Trophoblast cell (in vitro differentiated cells and primary cell): Measurements from ENCODE around the gene ATP5IF1. TPM values are rescaled to one million over a fixed set of nuclear protein-coding genes. Genes with fewer than 3 reads are reported as not detected.

ENCODE experiments used
- DNase-seq, 2 donors: peaks; one replicate each; pipeline ENCODE4 v3.0.0-alpha.2; 2016
- H2AFZ ChIP-seq: 2 replicates; pipeline ENCODE4 v1.6.1; 2013; ENCODE audit warnings: low read length, moderate library complexity, mild to moderate bottlenecking; ENCODE audit not compliant: insufficient read depth, poor library complexity
- H2AK5ac ChIP-seq: 2 replicates; pipeline ENCODE4 v1.6.1; 2013; ENCODE audit warnings: mild to moderate bottlenecking, low read length
- H2BK120ac ChIP-seq: 2 replicates; pipeline ENCODE4 v1.6.1; 2013; ENCODE audit warnings: low read length, mild to moderate bottlenecking, moderate library complexity; ENCODE audit not compliant: insufficient read depth, poor library complexity
- H2BK12ac ChIP-seq: 2 replicates; pipeline ENCODE4 v1.6.1; 2013; ENCODE audit warnings: mild to moderate bottlenecking, low read length, moderate library complexity
- H2BK5ac ChIP-seq: 2 replicates; pipeline ENCODE4 v1.6.1; 2013; ENCODE audit warnings: low read length, low read depth, moderate library complexity, mild to moderate bottlenecking; ENCODE audit not compliant: poor library complexity
- H3K14ac ChIP-seq: 2 replicates; pipeline ENCODE4 v1.6.1; 2013; ENCODE audit warnings: mild to moderate bottlenecking, low read length
- H3K18ac ChIP-seq: 2 replicates; pipeline ENCODE4 v1.6.1; 2013; ENCODE audit warnings: mild to moderate bottlenecking, low read length
- H3K23ac ChIP-seq: 2 replicates; pipeline ENCODE4 v1.6.1; 2013; ENCODE audit warnings: low read length
- H3K27ac ChIP-seq: 2 replicates; pipeline ENCODE4 v1.5.1; 2013; ENCODE audit warnings: low read depth, mild to moderate bottlenecking, inconsistent platforms, low read length, moderate library complexity
- H3K27me3 ChIP-seq: 2 replicates; pipeline ENCODE4 v1.6.1; 2013; ENCODE audit warnings: inconsistent platforms, mild to moderate bottlenecking, low read length, moderate library complexity; ENCODE audit not compliant: insufficient read depth
- H3K36me3 ChIP-seq, 2 experiments: 1 replicate in 1 of 2; 2 replicates in 1 of 2; pipeline ENCODE4 v1.6.1; 2013; ENCODE audit warnings: low read length in 2 of 2, mild to moderate bottlenecking in 2 of 2, moderate library complexity in 1 of 2; ENCODE audit not compliant: insufficient read depth in 2 of 2, control insufficient read depth in 1 of 2
- H3K4ac ChIP-seq: 2 replicates; pipeline ENCODE4 v1.6.1; 2013; ENCODE audit warnings: low read depth, mild to moderate bottlenecking, low read length, moderate library complexity
- H3K4me1 ChIP-seq, 2 experiments: 1 replicate in 1 of 2; 2 replicates in 1 of 2; pipeline ENCODE4 v1.6.1; 2013; ENCODE audit warnings: low read length in 2 of 2, mild to moderate bottlenecking in 2 of 2, moderate library complexity in 1 of 2; ENCODE audit not compliant: insufficient read depth in 2 of 2, control insufficient read depth in 1 of 2
- H3K4me2 ChIP-seq: 2 replicates; pipeline ENCODE4 v1.6.1; 2013; ENCODE audit warnings: inconsistent platforms, mild to moderate bottlenecking, low read length, moderate library complexity
- H3K4me3 ChIP-seq: 2 replicates; pipeline ENCODE4 v1.5.1; 2013; ENCODE audit warnings: mild to moderate bottlenecking, low read depth, low read length, inconsistent platforms
- H3K79me1 ChIP-seq: one replicate; pipeline ENCODE4 v1.6.1; 2013; ENCODE audit warnings: low read length
- H3K79me2 ChIP-seq: 2 replicates; pipeline ENCODE4 v1.6.1; 2013; ENCODE audit warnings: low read length, mild to moderate bottlenecking; ENCODE audit not compliant: control insufficient read depth, insufficient read depth, poor library complexity
- H3K9ac ChIP-seq: 2 replicates; pipeline ENCODE4 v1.6.1; 2013; ENCODE audit warnings: mild to moderate bottlenecking, low read length
- H3K9me3 ChIP-seq: 2 replicates; pipeline ENCODE4 v1.6.1; 2013; ENCODE audit warnings: low read depth, mild to moderate bottlenecking, control low read depth, inconsistent platforms, low read length; ENCODE audit not compliant: insufficient read depth
- H4K12ac ChIP-seq: 2 replicates; pipeline ENCODE4 v1.6.1; 2013; ENCODE audit warnings: low read depth, mild to moderate bottlenecking, low read length, moderate library complexity
- H4K8ac ChIP-seq: 2 replicates; pipeline ENCODE4 v1.6.1; 2013; ENCODE audit warnings: low read depth, mild to moderate bottlenecking, low read length, moderate library complexity
- H4K91ac ChIP-seq: one replicate; pipeline ENCODE4 v1.6.1; 2013; ENCODE audit warnings: low read depth, mild to moderate bottlenecking, low read length, moderate library complexity
- WGBS: extraction: QIAGEN DNeasy Blood & Tissue Kit; methylation state at CpG from one replicate; pipeline ENCODE4 v1.1.7; 2013; ENCODE audit warnings: missing lambda C conversion rate; ENCODE audit not compliant: insufficient read length, insufficient coverage; ENCODE audit errors: extremely low coverage; 5-methylcytosine and 5-hydroxymethylcytosine counted together
- polyA plus RNA-seq: library from polyadenylated mRNA; stranded (reverse); fragments of 200-250 nt; gene quantifications from 2 replicates; pipeline ENCODE4 v1.2.3, GENCODE V29; 2013

Gene ATP5IF1
- polyA plus RNA-seq = 429 and 430 TPM in 2 replicates

DNA sequence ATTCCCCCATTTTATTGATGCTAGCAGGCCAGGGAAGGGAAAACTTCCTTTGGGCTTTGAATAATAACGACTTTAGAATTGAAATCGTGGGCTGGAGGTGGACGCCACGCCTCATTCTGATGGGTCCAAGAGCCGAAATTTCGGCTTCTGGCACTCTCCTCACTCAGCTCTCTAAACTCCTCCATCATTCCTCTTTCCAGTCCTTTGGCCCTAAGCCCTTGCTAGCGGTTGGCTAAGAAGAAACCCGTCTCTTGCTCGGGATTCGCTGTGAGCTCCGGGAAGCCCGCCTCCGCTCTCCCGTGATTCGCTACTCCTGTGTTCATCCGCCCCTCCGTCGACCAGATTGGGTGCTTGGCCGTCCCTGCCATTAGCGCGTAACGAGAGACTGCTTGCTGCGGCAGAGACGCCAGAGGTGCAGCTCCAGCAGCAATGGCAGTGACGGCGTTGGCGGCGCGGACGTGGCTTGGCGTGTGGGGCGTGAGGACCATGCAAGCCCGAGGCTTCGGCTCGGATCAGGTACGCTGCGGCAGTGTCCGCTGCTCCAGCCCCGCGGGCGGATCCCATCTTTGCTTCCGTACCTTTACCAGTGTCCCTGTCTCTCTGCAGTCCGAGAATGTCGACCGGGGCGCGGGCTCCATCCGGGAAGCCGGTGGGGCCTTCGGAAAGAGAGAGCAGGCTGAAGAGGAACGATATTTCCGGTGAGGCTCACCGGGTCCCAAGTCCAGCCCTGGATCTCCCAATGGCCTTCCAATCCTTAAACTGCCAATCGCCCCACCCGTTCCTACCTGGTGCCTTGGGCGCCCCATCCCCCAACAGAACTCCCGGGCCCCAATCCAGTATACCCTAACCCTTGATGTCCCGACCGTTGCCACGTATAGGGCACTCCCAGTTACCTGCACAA lies at the start of gene ATP5IF1:
Gene ATP5IF1, plus strand, starts transcription at position 370 of the 901 bp plus-strand sequence. Its CDS starts 60 bp downstream, at position 430.
- peak within 1 kb of the TSS; percentile 66 for H3K27ac ChIP-seq
- H3K23ac ChIP-seq = peak within 1 kb of the TSS; percentile 56
- H2AK5ac ChIP-seq = peak within 1 kb of the TSS; percentile 35
- no peaks in the 10 kb centered on the region for H3K9me3 ChIP-seq
- peak within 1 kb of the TSS; percentile 78 for H4K91ac ChIP-seq
- H3K9ac ChIP-seq = peak within 1 kb of the TSS; percentile 76
- H3K4me2 ChIP-seq = peak within 1 kb of the TSS; percentile 81
- H3K79me1 ChIP-seq = peaks cover 10% of the 10 kb centered on the region
- H3K79me2 ChIP-seq = peaks cover 18% of the 10 kb centered on the region
- no peaks in the 10 kb centered on the region for H3K27me3 ChIP-seq
- no CpG with 5 or more reads among the region's 60 CpGs for WGBS
- H3K4ac ChIP-seq = peak within 1 kb of the TSS; percentile 81
- no peak within 1 kb of the TSS for H2BK12ac ChIP-seq
- H4K12ac ChIP-seq = peak within 1 kb of the TSS; percentile 76
- H3K18ac ChIP-seq = peak within 1 kb of the TSS; percentile 88
- peaks cover 0 to 7% of the 10 kb centered on the region in 2 experiments for H3K36me3 ChIP-seq
- H2AFZ ChIP-seq = peak within 1 kb of the TSS; percentile 96
- H2BK120ac ChIP-seq = peak within 1 kb of the TSS; percentile 62
- H4K8ac ChIP-seq = peak within 1 kb of the TSS; percentile 92
- peak within 1 kb of the TSS; percentile 19 for H2BK5ac ChIP-seq
- peak; percentile 98 to 99 for DNase-seq
- peak within 1 kb of the TSS; percentile 94 for H3K4me3 ChIP-seq
- H3K14ac ChIP-seq = peak within 1 kb of the TSS; percentile 95
- H3K4me1 ChIP-seq = peaks cover 7% of the 10 kb centered on the region in 2 experiments

DNA sequence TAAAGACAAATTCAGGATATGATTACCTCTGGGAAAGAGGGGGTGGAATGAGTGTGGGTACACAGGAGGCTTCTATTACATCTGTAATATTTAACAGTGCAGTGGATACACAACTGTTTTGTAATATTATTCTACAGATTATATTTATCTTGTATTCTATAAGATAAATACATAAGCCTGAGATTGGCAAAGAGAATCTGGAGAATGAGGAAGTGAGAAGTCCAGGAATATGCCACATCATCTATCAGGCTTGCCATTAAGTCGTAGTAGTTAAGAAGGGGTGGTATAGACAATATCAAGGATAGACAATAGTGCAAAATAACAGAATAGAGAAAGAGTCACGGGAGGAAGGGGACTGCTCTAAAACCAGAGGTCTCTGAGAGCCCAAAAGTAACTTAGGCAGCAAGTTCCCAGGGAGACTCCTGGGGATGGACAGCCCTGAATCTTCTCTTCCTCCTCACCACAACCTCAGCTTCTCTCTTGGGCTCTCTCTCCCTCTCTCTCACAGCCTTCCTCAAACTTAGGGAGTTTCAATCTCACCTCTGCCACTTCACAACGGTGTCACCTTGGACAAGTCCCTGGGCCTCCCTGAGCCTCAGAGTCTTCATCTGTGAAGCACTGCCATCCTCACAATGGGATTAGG lies 45.5 kb upstream of the ATP5IF1 start:
- Histone ChIP-seq H3K23ac (no peak overlapping the region), H3K4me2 (no peak overlapping the region), H2BK12ac (no peak overlapping the region), H3K79me1 (no peaks in the 10 kb centered on the region), H3K4ac (no peak overlapping the region), H3K36me3 (no peaks in the 10 kb centered on the region), H3K27ac (no peak overlapping the region), H3K4me1 (peaks cover 0 to 7% of the 10 kb centered on the region in 2 experiments), H4K91ac (no peak overlapping the region), H2BK5ac (no peak overlapping the region), H2BK120ac (no peak overlapping the region), H3K79me2 (no peaks in the 10 kb centered on the region), H3K14ac (no peak overlapping the region), H3K9me3 (no peaks in the 10 kb centered on the region), H3K4me3 (no peak overlapping the region), H2AFZ (no peak overlapping the region), H3K9ac (no peak overlapping the region), H3K18ac (no peak overlapping the region), H4K8ac (no peak overlapping the region), H2AK5ac (no peak overlapping the region), H4K12ac (no peak overlapping the region), H3K27me3 (no peaks in the 10 kb centered on the region)
- DNase-seq = no peak
- no CpG with 5 or more reads among the region's 3 CpGs for WGBS

DNA sequence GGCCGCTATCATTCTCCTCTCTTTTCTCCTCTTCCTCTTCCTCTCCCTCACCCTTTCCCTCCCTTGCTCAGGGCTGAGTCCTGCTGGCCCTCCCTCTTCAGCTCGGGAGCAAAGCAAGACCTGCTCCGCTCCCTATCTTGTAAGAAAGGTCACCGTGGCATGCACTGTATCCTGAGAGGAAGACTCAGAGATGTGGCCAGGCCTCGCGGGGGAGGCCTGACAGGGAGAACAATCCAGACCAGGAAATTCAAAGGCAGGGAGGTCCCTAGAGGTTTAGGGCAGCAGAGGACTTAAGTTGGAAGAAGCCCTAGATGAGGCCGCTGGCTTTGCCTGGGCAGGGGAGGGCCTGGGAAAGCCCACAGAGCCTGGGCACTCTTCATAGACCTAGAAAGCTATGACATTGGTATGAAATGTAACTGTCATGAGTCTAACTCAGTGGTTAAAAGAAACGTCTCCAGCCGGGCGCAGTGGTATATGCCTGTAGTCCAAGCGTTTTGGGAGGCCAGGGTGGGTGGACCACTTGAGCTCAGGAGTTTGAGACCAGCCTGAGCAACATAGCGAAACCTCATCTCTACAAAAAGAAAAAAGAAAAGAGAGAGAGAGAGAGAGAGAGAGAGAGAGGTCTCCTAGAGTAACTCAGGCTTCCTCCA lies 44.8 kb upstream of the ATP5IF1 start:
- Histone ChIP-seq H3K9me3 (no peaks in the 10 kb centered on the region), H2BK120ac (no peak overlapping the region), H3K14ac (no peak overlapping the region), H3K79me1 (no peaks in the 10 kb centered on the region), H3K4ac (no peak overlapping the region), H2BK5ac (no peak overlapping the region), H3K18ac (no peak overlapping the region), H4K91ac (no peak overlapping the region), H2BK12ac (no peak overlapping the region), H2AFZ (no peak overlapping the region), H2AK5ac (no peak overlapping the region), H3K23ac (no peak overlapping the region), H3K27me3 (no peaks in the 10 kb centered on the region), H3K9ac (no peak overlapping the region), H3K27ac (no peak overlapping the region), H3K36me3 (no peaks in the 10 kb centered on the region), H3K79me2 (no peaks in the 10 kb centered on the region), H3K4me2 (no peak overlapping the region), H3K4me3 (no peak overlapping the region), H3K4me1 (peaks cover 0 to 7% of the 10 kb centered on the region in 2 experiments), H4K12ac (no peak overlapping the region), H4K8ac (no peak overlapping the region)
- WGBS = no CpG with 5 or more reads among the region's 12 CpGs
- DNase-seq = no peak

DNA sequence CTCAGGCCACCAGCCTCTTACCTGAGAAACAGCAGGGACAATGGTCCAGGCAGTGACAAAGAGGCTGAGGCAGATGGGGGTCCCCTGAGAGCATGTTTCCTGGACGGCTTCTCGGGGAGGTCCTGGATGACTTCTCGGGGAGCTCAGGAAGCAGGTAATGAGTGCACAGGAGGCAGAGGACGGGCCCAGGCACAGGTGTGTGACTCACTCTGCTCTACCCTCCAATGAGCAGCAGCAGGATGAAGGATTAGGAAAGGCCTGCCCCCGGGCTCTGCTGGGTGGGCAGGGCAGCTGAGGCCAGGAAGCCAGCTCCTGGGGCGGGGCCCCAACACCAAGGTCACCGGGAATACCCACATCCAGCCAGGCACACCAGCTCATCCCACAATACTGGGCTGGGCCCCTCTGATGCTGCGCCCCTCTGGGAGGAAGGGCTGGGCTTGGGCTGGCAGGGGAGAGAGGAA lies 42.2 kb upstream of the ATP5IF1 start:
- Histone ChIP-seq H3K4ac (no peak overlapping the region), H4K12ac (no peak overlapping the region), H3K4me1 (peaks cover 5 to 10% of the 10 kb centered on the region in 2 experiments), H2BK120ac (no peak overlapping the region), H2AK5ac (no peak overlapping the region), H3K9ac (no peak overlapping the region), H3K4me2 (no peak overlapping the region), H3K79me1 (no peaks in the 10 kb centered on the region), H4K91ac (no peak overlapping the region), H3K79me2 (no peaks in the 10 kb centered on the region), H3K36me3 (peaks cover 0 to 3% of the 10 kb centered on the region in 2 experiments), H4K8ac (no peak overlapping the region), H2AFZ (no peak overlapping the region), H3K18ac (no peak overlapping the region), H3K23ac (no peak overlapping the region), H3K27ac (no peak overlapping the region), H3K9me3 (no peaks in the 10 kb centered on the region), H3K14ac (no peak overlapping the region), H2BK5ac (no peak overlapping the region), H3K27me3 (no peaks in the 10 kb centered on the region), H2BK12ac (no peak overlapping the region), H3K4me3 (no peak overlapping the region)
- WGBS = no CpG with 5 or more reads among the region's 8 CpGs
- DNase-seq = peak; percentile 58 to 63
